ENCODE results near the gene RAD51AP2. TPM values are rescaled to one million over a fixed set of nuclear protein-coding genes. Genes with fewer than 3 reads are reported as not detected.

RAD51AP2 gene
- total RNA-seq, 2 donors from 2014 or later = 0.18 TPM; not detected in 1

GRCh38 chr2:17517481-17518211 lies 594 bp downstream of the RAD51AP2 start:
- H3K4me1 ChIP-seq (ENCODE audit: control insufficient read depth, insufficient read depth, low read length) = peaks cover 4% of the 10 kb centered on the region
- 46% methylated on average over 8 of the region's 8 CpGs; no CpG with 5 or more reads in 1 of the 2 experiments for WGBS, 2 experiments (ENCODE audit: insufficient coverage in 1 of 2, insufficient read length in 1 of 2)
- TF ChIP-seq CTCF (conservative IDR thresholded peaks at IDR 0.05) = no peak
- no peaks in the 10 kb centered on the region for H3K9me3 Mint-ChIP-seq
- H3K27ac Mint-ChIP-seq = peak overlapping the region; percentile 92
- peaks cover 17% of the 10 kb centered on the region for H3K4me1 Mint-ChIP-seq
- peak overlapping the region; percentile 56 for H3K9ac ChIP-seq (ENCODE audit: extremely low read depth, low read length, poor library complexity, severe bottlenecking)
- peak overlapping the region; percentile 69 for H3K4me3 Mint-ChIP-seq
- no peaks in the 10 kb centered on the region for H3K27me3 ChIP-seq (ENCODE audit: control insufficient read depth, insufficient read depth, low read length, poor library complexity, severe bottlenecking)
- H3K36me3 Mint-ChIP-seq (ENCODE audit: low read depth) = no peaks in the 10 kb centered on the region
- H3K4me3 ChIP-seq (ENCODE audit: low read length) = peak overlapping the region; percentile 91
- no peak for DNase-seq
- peak overlapping the region; percentile 63 for H3K27ac ChIP-seq (ENCODE audit: low read depth, low read length)
- H3K9me3 ChIP-seq (ENCODE audit: control insufficient read depth, low read length) = no peaks in the 10 kb centered on the region
- H3K27me3 Mint-ChIP-seq (ENCODE audit: insufficient read depth) = no peaks in the 10 kb centered on the region
- no peaks in the 10 kb centered on the region for H3K36me3 ChIP-seq (ENCODE audit: control insufficient read depth, insufficient read depth, low read length)

- H3K27me3 Mint-ChIP-seq (ENCODE audit: insufficient read depth) = no peaks in the 10 kb centered on the region
- no peaks in the 10 kb centered on the region for H3K9me3 Mint-ChIP-seq
- no peak overlapping the region for H3K4me3 Mint-ChIP-seq
- no peaks in the 10 kb centered on the region for H3K27me3 ChIP-seq (ENCODE audit: control insufficient read depth, insufficient read depth, low read length, poor library complexity, severe bottlenecking)
- DNase-seq = no peak
- no peak for TF ChIP-seq CTCF (conservative IDR thresholded peaks at IDR 0.05)
- H3K27ac ChIP-seq (ENCODE audit: low read depth, low read length) = no peak overlapping the region
- H3K4me3 ChIP-seq (ENCODE audit: low read length) = no peak overlapping the region
- H3K27ac Mint-ChIP-seq = no peak overlapping the region
- no peaks in the 10 kb centered on the region for H3K36me3 Mint-ChIP-seq (ENCODE audit: low read depth)
- peaks cover 4% of the 10 kb centered on the region for H3K4me1 ChIP-seq (ENCODE audit: control insufficient read depth, insufficient read depth, low read length)
- no peaks in the 10 kb centered on the region for H3K36me3 ChIP-seq (ENCODE audit: control insufficient read depth, insufficient read depth, low read length)
- H3K9ac ChIP-seq (ENCODE audit: extremely low read depth, low read length, poor library complexity, severe bottlenecking) = no peak overlapping the region
- H3K4me1 Mint-ChIP-seq = peaks cover 17% of the 10 kb centered on the region
- H3K9me3 ChIP-seq (ENCODE audit: control insufficient read depth, low read length) = no peaks in the 10 kb centered on the region
Measured at GRCh38 chr2:17515652-17516051, 2.6 kb downstream of the RAD51AP2 start.

DNA sequence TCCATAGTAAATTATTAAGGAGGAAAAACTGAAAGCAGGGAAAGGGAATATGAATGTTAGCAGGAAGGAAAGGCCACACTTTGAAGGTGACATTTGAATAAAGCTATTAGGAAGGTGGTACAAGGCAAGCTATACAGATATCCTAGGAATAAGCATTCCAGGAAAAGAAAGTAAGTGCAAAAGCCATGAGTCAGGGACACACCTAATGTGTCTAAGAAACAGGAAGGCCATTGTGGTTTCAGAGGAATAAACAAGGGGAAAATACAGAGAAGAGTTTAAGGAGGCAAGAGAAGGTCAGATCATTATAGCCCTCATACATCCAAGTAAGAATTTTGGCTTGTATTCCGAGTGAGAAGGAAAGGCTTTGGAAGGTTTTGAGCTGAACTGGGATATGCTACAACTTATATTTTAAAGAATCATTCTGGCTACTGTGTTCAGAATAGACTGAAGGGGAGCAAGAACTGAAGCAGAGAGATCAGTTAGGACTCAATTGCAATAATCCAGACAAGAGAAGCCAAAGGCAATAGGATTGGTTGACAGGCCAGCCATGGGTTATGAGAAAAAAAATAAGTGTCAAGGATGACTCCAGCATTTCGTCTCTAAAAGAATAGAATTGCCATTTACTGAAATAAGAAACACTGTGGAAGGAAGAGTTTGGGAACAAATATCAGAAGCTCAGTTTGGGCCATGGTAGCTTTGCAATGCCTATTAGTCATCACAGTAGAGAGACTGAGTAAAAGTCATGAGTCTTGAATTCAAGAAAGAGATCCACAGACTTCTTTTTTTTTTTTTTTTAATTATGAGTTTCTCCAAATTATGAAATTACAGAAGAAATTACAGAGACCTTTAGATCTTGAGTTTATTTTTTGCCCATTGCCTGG lies 11.3 kb downstream of the RAD51AP2 start:
- H3K4me1 ChIP-seq (ENCODE audit: control insufficient read depth, insufficient read depth, low read length) = no peaks in the 10 kb centered on the region
- TF ChIP-seq CTCF (conservative IDR thresholded peaks at IDR 0.05) = no peak
- 88 to 100% methylated on average over 1 to 2 of the region's 2 CpGs for WGBS, 2 experiments (ENCODE audit: insufficient coverage in 1 of 2, insufficient read length in 1 of 2)
- Mint-ChIP-seq H3K27me3 (ENCODE audit: insufficient read depth) (no peaks in the 10 kb centered on the region), H3K4me1 (peaks cover 5% of the 10 kb centered on the region), H3K36me3 (ENCODE audit: low read depth) (no peaks in the 10 kb centered on the region), H3K9me3 (no peaks in the 10 kb centered on the region), H3K27ac (no peak overlapping the region), H3K4me3 (no peak overlapping the region)
- H3K9me3 ChIP-seq (ENCODE audit: control insufficient read depth, low read length) = no peaks in the 10 kb centered on the region
- H3K9ac ChIP-seq (ENCODE audit: extremely low read depth, low read length, poor library complexity, severe bottlenecking) = no peak overlapping the region
- DNase-seq = no peak
- no peaks in the 10 kb centered on the region for H3K27me3 ChIP-seq (ENCODE audit: control insufficient read depth, insufficient read depth, low read length, poor library complexity, severe bottlenecking)
- no peaks in the 10 kb centered on the region for H3K36me3 ChIP-seq (ENCODE audit: control insufficient read depth, insufficient read depth, low read length)
- no peak overlapping the region for H3K27ac ChIP-seq (ENCODE audit: low read depth, low read length)
- H3K4me3 ChIP-seq (ENCODE audit: low read length) = no peak overlapping the region

Data from endodermal cell (in vitro differentiated cells).